Activated B cell treated with CpG ODN at 0.5 μM for 24 hours (primary cell): ENCODE results near the gene POLR2A. TPM values are rescaled to one million over a fixed set of nuclear protein-coding genes. Genes with fewer than 3 reads are reported as not detected.
A peak's percentile ranks its signal among the peaks of the same experiment; 100 is the strongest.
"Not testable (repeated sequence)": the region's sequence is repeated elsewhere in the genome, so short reads cannot be mapped to it uniquely, and the experiment has no call there.

Experiments
- ATAC-seq: fragments of 200-7000 bp; cut with Tn5 transposase; one replicate; pipeline ENCODE4 v1.10.0; 2021; ENCODE audit warnings: low read depth, mild to moderate bottlenecking, moderate library complexity
- CTCF ChIA-PET: fragments of 350-600 bp; sonication (Branson Sonifier 250); formaldehyde crosslinking; loops from one replicate; lab custom pipeline; 2021; ENCODE audit warnings: antibody characterized with exemption; lab: Charles Lee
- POLR2A ChIA-PET: fragments of 350-600 bp; sonication (Branson Sonifier 250); formaldehyde crosslinking; loops from one replicate; lab custom pipeline; 2021; ENCODE audit warnings: antibody characterized with exemption; lab: Charles Lee
- DNase-seq: peaks from one replicate; pipeline ENCODE4 v3.0.0; 2022
- H3K27ac Mint-ChIP-seq: one replicate; pipeline ENCODE4 v1.8.0; 2020; ENCODE audit warnings: mixed read lengths
- H3K27me3 Mint-ChIP-seq: one replicate; pipeline ENCODE4 v1.8.0; 2021; ENCODE audit warnings: mixed read lengths
- H3K36me3 Mint-ChIP-seq: one replicate; pipeline ENCODE4 v1.8.0; 2021; ENCODE audit warnings: low read depth, mixed read lengths
- H3K4me1 Mint-ChIP-seq: one replicate; pipeline ENCODE4 v1.8.0; 2021; ENCODE audit warnings: mixed read lengths
- H3K4me3 Mint-ChIP-seq: one replicate; pipeline ENCODE4 v1.8.0; 2020; ENCODE audit warnings: mild to moderate bottlenecking, mixed read lengths
- H3K9me3 Mint-ChIP-seq: one replicate; pipeline ENCODE4 v1.8.0; 2020; ENCODE audit warnings: mixed read lengths
- CTCF ChIP-seq: fragments of 200-600 bp; IDR thresholded peaks from one replicate; pipeline ENCODE4 v1.8.0; 2022; ENCODE audit warnings: antibody characterized with exemption, mild to moderate bottlenecking
- intact Hi-C: fragments of 100-400 bp; cut with micrococcal nuclease; formaldehyde crosslinking; loops from one replicate; pipeline ENCODE4 v1.15.1; 2024
- total RNA-seq: library from RNA; stranded (reverse); gene quantifications from 2 replicates; pipeline ENCODE4 v1.2.3, GENCODE V29; 2022

Gene POLR2A
- total RNA-seq, 1 donor from 2014 or later = 162 TPM

- ATAC-seq = no peak
- no peak for TF ChIP-seq CTCF
- Mint-ChIP-seq H3K36me3 (peaks cover 21% of the 10 kb centered on the region), H3K27me3 (no peaks in the 10 kb centered on the region), H3K4me3 (no peak overlapping the region), H3K4me1 (peaks cover 31% of the 10 kb centered on the region), H3K9me3 (no peaks in the 10 kb centered on the region), H3K27ac (no peak overlapping the region)
- no peak for DNase-seq
- ChIA-PET CTCF (no interaction called here), POLR2A (no interaction called here)
- intact Hi-C loops = no loop called here
Measured at GRCh38 chr17:7468804-7469389, 15.3 kb upstream of the POLR2A start.

- POLR2A ChIA-PET = interaction anchor here (0.8 kb wide), 1 partner anchor 9 kb away, joined by 3 read pairs; the partner anchor contains the start of gene ZBTB4
- intact Hi-C loops = not testable (repeated sequence)
Measured at GRCh38 chr17:7469843-7470242, 14.3 kb upstream of the POLR2A start.

GRCh38 chr17:7470457-7470973 is 13.7 kb upstream of the POLR2A start:
- ATAC-seq, H3K27me3 Mint-ChIP-seq, intact Hi-C loops, H3K4me3 Mint-ChIP-seq, DNase-seq, H3K9me3 Mint-ChIP-seq, H3K27ac Mint-ChIP-seq: not testable (repeated sequence)
- ChIA-PET CTCF (interaction anchor here (1.2 kb wide), 1 partner anchor 34 kb away, joined by 4 read pairs; no protein-coding TSS in a partner anchor), POLR2A (interaction anchor here (0.8 kb wide), 1 partner anchor 9 kb away, joined by 3 read pairs; the partner anchor contains the start of gene ZBTB4)
- peaks cover 16% of the 10 kb centered on the region for H3K36me3 Mint-ChIP-seq
- peaks cover 37% of the 10 kb centered on the region for H3K4me1 Mint-ChIP-seq

More at GRCh38 chr17:7469843-7470242, 14.3 kb upstream of the POLR2A start:
- DNase-seq, ATAC-seq, H3K4me3 Mint-ChIP-seq, H3K27ac Mint-ChIP-seq, CTCF ChIA-PET, H3K9me3 Mint-ChIP-seq, H3K27me3 Mint-ChIP-seq: not testable (repeated sequence)
- Mint-ChIP-seq H3K4me1 (peaks cover 34% of the 10 kb centered on the region), H3K36me3 (peaks cover 18% of the 10 kb centered on the region)

GRCh38 chr17:7471729-7472128 is 12.4 kb upstream of the POLR2A start:
- POLR2A ChIA-PET = no interaction called here
- no peak overlapping the region for H3K4me3 Mint-ChIP-seq
- intact Hi-C loops = no loop called here

GRCh38 chr17:7474767-7475166 is 9.4 kb upstream of the POLR2A start:
- H3K4me3 Mint-ChIP-seq, intact Hi-C loops, DNase-seq, H3K36me3 Mint-ChIP-seq, ATAC-seq, H3K27me3 Mint-ChIP-seq, H3K27ac Mint-ChIP-seq, H3K9me3 Mint-ChIP-seq: not testable (repeated sequence)
- POLR2A ChIA-PET = interaction anchor here (0.6 to 5.6 kb wide), 3 partner anchors 10 to 1887 kb away, joined by 4 to 45 read pairs (median 28); partner anchors contain the start of gene POLR2A
- peaks cover 52% of the 10 kb centered on the region for H3K4me1 Mint-ChIP-seq
- CTCF ChIA-PET = interaction anchor here (1.6 to 2.0 kb wide), 2 partner anchors 38 to 150 kb away, joined by 3 to 6 read pairs; no protein-coding TSS in a partner anchor

More at GRCh38 chr17:7471729-7472128, 12.4 kb upstream of the POLR2A start:
- H3K4me1 Mint-ChIP-seq = peaks cover 47% of the 10 kb centered on the region
- ATAC-seq (no peak), DNase-seq (no peak)
- no peak for TF ChIP-seq CTCF
- H3K9me3 Mint-ChIP-seq = no peaks in the 10 kb centered on the region
- peaks cover 10% of the 10 kb centered on the region for H3K36me3 Mint-ChIP-seq
- CTCF ChIA-PET = no interaction called here
- no peaks in the 10 kb centered on the region for H3K27me3 Mint-ChIP-seq
- H3K27ac Mint-ChIP-seq = peak overlapping the region; percentile 61

GRCh38 chr17:7475764-7476422 is 8.3 kb upstream of the POLR2A start:
- TF ChIP-seq CTCF = no peak
- H3K27ac Mint-ChIP-seq = peak overlapping the region; percentile 46
- no peak for DNase-seq
- ChIA-PET CTCF (interaction anchor here (1.6 to 2.0 kb wide), 2 partner anchors 39 to 151 kb away, joined by 3 to 6 read pairs; no protein-coding TSS in a partner anchor), POLR2A (interaction anchor here (0.5 to 5.6 kb wide), 8 partner anchors 9 to 108 kb away, joined by 3 to 45 read pairs (median 6); partner anchors contain the start of genes MPDU1, POLR2A and TMEM102)
- H3K9me3 Mint-ChIP-seq = no peaks in the 10 kb centered on the region
- no peak overlapping the region for H3K4me3 Mint-ChIP-seq
- intact Hi-C loops = no loop called here
- peaks cover 4% of the 10 kb centered on the region for H3K36me3 Mint-ChIP-seq
- no peak for ATAC-seq
- H3K27me3 Mint-ChIP-seq = no peaks in the 10 kb centered on the region
- H3K4me1 Mint-ChIP-seq = peaks cover 62% of the 10 kb centered on the region
